Tibial artery (tissue), 4 donors: Measurements from ENCODE around the gene MOCOS.

ENCODE experiments used
- DNase-seq, 2 donors: peaks; one replicate each; pipeline ENCODE4 v3.0.0-alpha.2; 2019
- H3K27ac ChIP-seq, 2 donors: fragments of 200-600 bp; sonication (generic) in 1 of 2; 1 replicate in 1 of 2; 2 replicates in 1 of 2; pipeline ENCODE4 v1.5.1; 2018 to 2019; ENCODE audit warnings: mild to moderate bottlenecking in 1 of 2
- H3K27me3 ChIP-seq, 2 donors: fragments of 200-600 bp; sonication (generic) in 1 of 2; one replicate each; pipeline versions ENCODE4 v1.5.1 to v1.6.0; 2016 to 2019
- H3K36me3 ChIP-seq, 3 donors: fragments of 200-600 bp; sonication (generic) in 2 of 3; one replicate each; pipeline ENCODE4 v1.5.1; 2016 to 2019; ENCODE audit warnings: mild to moderate bottlenecking in 2 of 3
- H3K4me1 ChIP-seq, 4 donors: fragments of 200-600 bp; sonication (generic) in 2 of 4; 1 replicate in 3 of 4; 2 replicates in 1 of 4; pipeline ENCODE4 v1.5.1; 2016 to 2019
- H3K4me3 ChIP-seq, 2 donors: fragments of 200-600 bp; sonication (generic) in 1 of 2; 1 replicate in 1 of 2; 2 replicates in 1 of 2; pipeline ENCODE4 v1.5.1; 2018 to 2019; ENCODE audit warnings: mild to moderate bottlenecking in 2 of 2
- H3K9me3 ChIP-seq, 3 donors: fragments of 200-600 bp; sonication (generic) in 1 of 3; one replicate each; pipeline ENCODE4 v1.5.1; 2016 to 2019
- CTCF ChIP-seq, 2 experiments: fragments of 200-600 bp in 1 of 2; fragments of 450-650 bp in 1 of 2; IDR thresholded peaks; one replicate each; pipeline ENCODE4 v1.5.1; 2017 to 2019; ENCODE audit warnings: antibody characterized with exemption in 2 of 2, mild to moderate bottlenecking in 1 of 2, moderate library complexity in 1 of 2
- intact Hi-C: fragments of 100-400 bp; cut with DNase I; formaldehyde crosslinking; loops from one replicate; pipeline ENCODE4 v1.15.0; 2023; ENCODE audit warnings: low total_unique reads

MOCOS gene

GRCh38 chr18:36262971-36263370, 75.7 kb downstream of the MOCOS start:
- no peak overlapping the region for H3K4me3 ChIP-seq
- intact Hi-C loops: no loop called here
- H3K27ac ChIP-seq: no peak overlapping the region
- no peaks in the 10 kb centered on the region for H3K27me3 ChIP-seq
- no peak for DNase-seq
- peaks cover 0 to 2% (median 0%) of the 10 kb centered on the region in 3 donors for H3K36me3 ChIP-seq
- TF ChIP-seq CTCF (IDR thresholded peaks at IDR 0.05): no peak
- no peaks in the 10 kb centered on the region for H3K9me3 ChIP-seq
- no peaks in the 10 kb centered on the region for H3K4me1 ChIP-seq

GRCh38 chr18:36264283-36264682, 77.0 kb downstream of the MOCOS start:
- H3K27me3 ChIP-seq: no peaks in the 10 kb centered on the region
- intact Hi-C loops: no loop called here
- H3K27ac ChIP-seq: no peak overlapping the region
- H3K36me3 ChIP-seq: no peaks in the 10 kb centered on the region
- H3K4me1 ChIP-seq: no peaks in the 10 kb centered on the region
- no peak for TF ChIP-seq CTCF (IDR thresholded peaks at IDR 0.05)
- H3K4me3 ChIP-seq: no peak overlapping the region
- DNase-seq: no peak
- H3K9me3 ChIP-seq: no peaks in the 10 kb centered on the region

GRCh38 chr18:36265015-36265414, 77.7 kb downstream of the MOCOS start:
- DNase-seq: no peak
- H3K4me3 ChIP-seq: no peak overlapping the region
- no peaks in the 10 kb centered on the region for H3K4me1 ChIP-seq
- no peaks in the 10 kb centered on the region for H3K9me3 ChIP-seq
- TF ChIP-seq CTCF (IDR thresholded peaks at IDR 0.05): no peak
- no peaks in the 10 kb centered on the region for H3K36me3 ChIP-seq
- intact Hi-C loops: no loop called here
- H3K27me3 ChIP-seq: no peaks in the 10 kb centered on the region
- no peak overlapping the region for H3K27ac ChIP-seq

GRCh38 chr18:36269157-36269556, 81.9 kb downstream of the MOCOS start:
- TF ChIP-seq CTCF (IDR thresholded peaks at IDR 0.05): no peak
- Histone ChIP-seq H3K27me3 (peaks cover 0 to 2% of the 10 kb centered on the region in 2 donors), H3K27ac (no peak overlapping the region), H3K9me3 (no peaks in the 10 kb centered on the region), H3K4me3 (no peak overlapping the region), H3K4me1 (no peaks in the 10 kb centered on the region), H3K36me3 (no peaks in the 10 kb centered on the region)
- no peak for DNase-seq
- intact Hi-C loops: no loop called here

GRCh38 chr18:36271153-36271552, 83.9 kb downstream of the MOCOS start:
- H3K27me3 ChIP-seq: peaks cover 0 to 6% of the 10 kb centered on the region in 2 donors
- H3K4me1 ChIP-seq: no peaks in the 10 kb centered on the region
- no peaks in the 10 kb centered on the region for H3K9me3 ChIP-seq
- no peak for TF ChIP-seq CTCF (IDR thresholded peaks at IDR 0.05)
- DNase-seq: no peak
- intact Hi-C loops: loop anchor here (10.0 kb wide), 1 partner anchor 86 kb away; the partner anchor contains the start of gene MOCOS
- H3K27ac ChIP-seq: no peak overlapping the region
- no peaks in the 10 kb centered on the region for H3K36me3 ChIP-seq
- no peak overlapping the region for H3K4me3 ChIP-seq

GRCh38 chr18:36273347-36273746, 86.0 kb downstream of the MOCOS start:
- H3K4me1 ChIP-seq: no peaks in the 10 kb centered on the region
- intact Hi-C loops: loop anchor here (10.0 kb wide), 1 partner anchor 89 kb away; the partner anchor contains the start of gene MOCOS
- no peak for TF ChIP-seq CTCF (IDR thresholded peaks at IDR 0.05)
- H3K4me3 ChIP-seq: no peak overlapping the region
- H3K27me3 ChIP-seq: peaks cover 0 to 6% of the 10 kb centered on the region in 2 donors
- no peak for DNase-seq
- H3K27ac ChIP-seq: no peak overlapping the region
- no peaks in the 10 kb centered on the region for H3K36me3 ChIP-seq
- no peaks in the 10 kb centered on the region for H3K9me3 ChIP-seq
